ENCODE data around the gene FNBP1L. TPM values are rescaled to one million over a fixed set of nuclear protein-coding genes. Genes with fewer than 3 reads are reported as not detected.
A peak's percentile ranks its signal among the peaks of the same experiment; 100 is the strongest.

The FNBP1L gene
- total RNA-seq, 1 experiment from 2014 or later: 33.4 TPM

DNA sequence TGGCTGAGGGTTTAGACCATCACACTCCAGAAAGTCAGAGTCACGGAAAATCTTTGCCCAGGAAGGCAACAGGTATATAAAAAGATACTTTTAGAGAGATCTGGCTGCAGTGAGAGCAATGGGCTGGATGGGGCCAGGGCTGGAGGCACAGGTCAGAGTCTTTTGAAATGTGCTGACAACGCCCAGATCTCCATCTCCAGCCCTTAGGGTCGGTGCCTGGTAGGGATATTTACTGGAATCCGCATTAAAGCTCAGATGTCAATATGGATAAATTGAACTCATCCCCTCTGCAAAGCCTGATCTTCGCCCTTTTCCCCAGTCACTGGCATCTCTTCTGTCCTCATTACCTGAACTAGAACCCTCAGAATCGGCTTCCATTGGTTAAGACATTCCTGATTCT is 151.6 kb downstream of the FNBP1L start:
- Mint-ChIP-seq H3K4me1 (ENCODE audit: low read depth, unreplicated experiment) (peaks cover 19% of the 10 kb centered on the region), H3K36me3 (ENCODE audit: insufficient read depth, unreplicated experiment) (peaks cover 6% of the 10 kb centered on the region), H3K27ac (ENCODE audit: unreplicated experiment) (peak overlapping the region; percentile 36), H3K27me3 (ENCODE audit: insufficient read depth, unreplicated experiment) (no peaks in the 10 kb centered on the region), H3K9me3 (ENCODE audit: unreplicated experiment) (no peaks in the 10 kb centered on the region), H3K4me3 (ENCODE audit: unreplicated experiment) (no peak overlapping the region)
- no peaks in the 10 kb centered on the region for H3K36me3 ChIP-seq (ENCODE audit: control insufficient read depth, insufficient read depth, low read length)
- BruUV-seq (replicated peaks): no TSS peak
- ChIA-PET CTCF (no interaction called here), POLR2A (no interaction called here)
- intact Hi-C loops (cut with micrococcal nuclease; ENCODE audit: unreplicated experiment): no loop called here
- no peaks in the 10 kb centered on the region for H3K9me3 ChIP-seq
- TF ChIP-seq, protein P1, sequence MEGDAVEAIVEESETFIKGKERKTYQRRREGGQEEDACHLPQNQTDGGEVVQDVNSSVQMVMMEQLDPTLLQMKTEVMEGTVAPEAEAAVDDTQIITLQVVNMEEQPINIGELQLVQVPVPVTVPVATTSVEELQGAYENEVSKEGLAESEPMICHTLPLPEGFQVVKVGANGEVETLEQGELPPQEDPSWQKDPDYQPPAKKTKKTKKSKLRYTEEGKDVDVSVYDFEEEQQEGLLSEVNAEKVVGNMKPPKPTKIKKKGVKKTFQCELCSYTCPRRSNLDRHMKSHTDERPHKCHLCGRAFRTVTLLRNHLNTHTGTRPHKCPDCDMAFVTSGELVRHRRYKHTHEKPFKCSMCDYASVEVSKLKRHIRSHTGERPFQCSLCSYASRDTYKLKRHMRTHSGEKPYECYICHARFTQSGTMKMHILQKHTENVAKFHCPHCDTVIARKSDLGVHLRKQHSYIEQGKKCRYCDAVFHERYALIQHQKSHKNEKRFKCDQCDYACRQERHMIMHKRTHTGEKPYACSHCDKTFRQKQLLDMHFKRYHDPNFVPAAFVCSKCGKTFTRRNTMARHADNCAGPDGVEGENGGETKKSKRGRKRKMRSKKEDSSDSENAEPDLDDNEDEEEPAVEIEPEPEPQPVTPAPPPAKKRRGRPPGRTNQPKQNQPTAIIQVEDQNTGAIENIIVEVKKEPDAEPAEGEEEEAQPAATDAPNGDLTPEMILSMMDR (IDR thresholded peaks at IDR 0.05; ENCODE audit: insufficient read depth in 1 of 2, low read depth in 1 of 2, low read length in 1 of 2, severe bottlenecking in 1 of 2, unreplicated experiment in 1 of 2): no peak
- DNase-seq: no peak
- H3K27me3 ChIP-seq (replicated peaks; ENCODE audit: control insufficient read depth, insufficient read depth, low read length): no peaks in the 10 kb centered on the region
- H3K4me3 ChIP-seq (ENCODE audit: low read depth, low read length): no peak overlapping the region
- peaks cover 21% of the 10 kb centered on the region for H3K4me1 ChIP-seq

DNA sequence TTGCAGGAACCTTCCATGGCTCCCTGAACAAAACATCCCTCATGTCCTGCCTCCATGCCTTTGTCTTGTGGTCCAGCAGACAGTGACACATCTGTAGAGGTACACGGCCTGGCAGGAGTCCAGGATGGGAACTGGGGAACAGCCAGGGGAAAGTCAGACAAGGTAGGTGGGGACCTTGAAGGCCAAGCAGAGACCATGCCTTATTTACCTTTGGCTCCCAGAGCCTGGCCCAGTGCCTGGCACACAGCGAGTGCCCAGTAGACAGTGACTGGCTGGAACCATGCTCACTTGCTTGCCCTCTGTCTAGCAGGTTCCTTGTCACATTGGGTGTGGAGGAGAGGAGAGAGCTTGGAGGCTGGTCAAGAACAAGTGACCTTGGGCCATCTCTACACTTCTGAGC is 152.7 kb downstream of the FNBP1L start:
- peaks cover 20% of the 10 kb centered on the region for H3K4me1 Mint-ChIP-seq (ENCODE audit: low read depth, unreplicated experiment)
- H3K36me3 Mint-ChIP-seq (ENCODE audit: insufficient read depth, unreplicated experiment): peaks cover 6% of the 10 kb centered on the region
- Histone ChIP-seq H3K36me3 (ENCODE audit: control insufficient read depth, insufficient read depth, low read length) (no peaks in the 10 kb centered on the region), H3K27me3 (replicated peaks; ENCODE audit: control insufficient read depth, insufficient read depth, low read length) (no peaks in the 10 kb centered on the region), H3K4me1 (peaks cover 27% of the 10 kb centered on the region), H3K9me3 (no peaks in the 10 kb centered on the region), H3K4me3 (ENCODE audit: low read depth, low read length) (no peak overlapping the region)
- ChIA-PET POLR2A (no interaction called here), CTCF (no interaction called here)
- intact Hi-C loops (cut with micrococcal nuclease; ENCODE audit: unreplicated experiment): no loop called here
- TF ChIP-seq, protein P1 (IDR thresholded peaks at IDR 0.05; ENCODE audit: insufficient read depth in 1 of 2, low read depth in 1 of 2, low read length in 1 of 2, severe bottlenecking in 1 of 2, unreplicated experiment in 1 of 2): no peak
- DNase-seq: no peak
- no peak overlapping the region for H3K27ac Mint-ChIP-seq (ENCODE audit: unreplicated experiment)
- no peaks in the 10 kb centered on the region for H3K9me3 Mint-ChIP-seq (ENCODE audit: unreplicated experiment)
- no peak overlapping the region for H3K4me3 Mint-ChIP-seq (ENCODE audit: unreplicated experiment)
- no TSS peak for BruUV-seq (replicated peaks)
- H3K27me3 Mint-ChIP-seq (ENCODE audit: insufficient read depth, unreplicated experiment): no peaks in the 10 kb centered on the region

DNA sequence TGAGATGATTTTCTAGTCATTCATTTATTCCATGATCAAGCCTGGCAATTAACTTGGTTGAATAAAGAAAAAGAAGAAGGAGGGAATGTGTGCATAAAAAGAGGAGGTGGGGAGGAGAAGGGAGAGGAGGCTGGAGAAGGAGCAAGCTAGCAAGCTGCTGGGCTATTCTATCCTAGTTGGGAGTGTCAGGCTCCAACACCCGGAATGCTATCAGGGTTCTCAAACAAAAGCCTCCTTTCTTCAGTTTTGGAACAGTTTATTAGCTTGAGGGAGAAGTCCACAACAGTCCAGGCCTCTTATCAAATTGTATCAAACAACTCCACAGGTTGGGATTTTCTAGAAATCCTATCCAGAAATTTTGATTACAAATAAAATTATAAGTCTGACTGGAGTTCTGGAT is 153.8 kb downstream of the FNBP1L start:
- Mint-ChIP-seq H3K27me3 (ENCODE audit: insufficient read depth, unreplicated experiment) (no peaks in the 10 kb centered on the region), H3K27ac (ENCODE audit: unreplicated experiment) (peak overlapping the region; percentile 29), H3K9me3 (ENCODE audit: unreplicated experiment) (no peaks in the 10 kb centered on the region), H3K36me3 (ENCODE audit: insufficient read depth, unreplicated experiment) (peaks cover 11% of the 10 kb centered on the region), H3K4me1 (ENCODE audit: low read depth, unreplicated experiment) (peaks cover 30% of the 10 kb centered on the region), H3K4me3 (ENCODE audit: unreplicated experiment) (no peak overlapping the region)
- Histone ChIP-seq H3K4me3 (ENCODE audit: low read depth, low read length) (no peak overlapping the region), H3K36me3 (ENCODE audit: control insufficient read depth, insufficient read depth, low read length) (no peaks in the 10 kb centered on the region), H3K4me1 (peaks cover 32% of the 10 kb centered on the region), H3K27me3 (replicated peaks; ENCODE audit: control insufficient read depth, insufficient read depth, low read length) (no peaks in the 10 kb centered on the region), H3K9me3 (no peaks in the 10 kb centered on the region)
- TF ChIP-seq, protein P1 (IDR thresholded peaks at IDR 0.05; ENCODE audit: insufficient read depth in 1 of 2, low read depth in 1 of 2, low read length in 1 of 2, severe bottlenecking in 1 of 2, unreplicated experiment in 1 of 2): no peak
- CTCF ChIA-PET: no interaction called here
- no peak for DNase-seq
- intact Hi-C loops (cut with micrococcal nuclease; ENCODE audit: unreplicated experiment): no loop called here
- POLR2A ChIA-PET: no interaction called here
- BruUV-seq (replicated peaks): no TSS peak

All from Caco-2 (cell line).